GM19025 (cell line): ENCODE measurements around the gene PNP.
"Not testable (repeated sequence)": the region's sequence is repeated elsewhere in the genome, so short reads cannot be mapped to it uniquely, and the experiment has no call there.

Experiments
- ATAC-seq: cut with Tn5 transposase; IDR thresholded peaks from one replicate; pipeline ENCODE4 v1.9.1; 2021; ENCODE audit warnings: mild to moderate bottlenecking, low read depth, moderate library complexity; ENCODE audit not compliant: unreplicated experiment

Gene PNP

GRCh38 chr14:20489093-20489994 lies 20.1 kb downstream of the PNP start:
- ATAC-seq: peak; percentile 40

GRCh38 chr14:20490563-20490962 lies 21.4 kb downstream of the PNP start:
- ATAC-seq: no peak

GRCh38 chr14:20492486-20492885 lies 23.3 kb downstream of the PNP start:
- no peak for ATAC-seq

GRCh38 chr14:20493634-20494033 lies 24.4 kb downstream of the PNP start:
- ATAC-seq: no peak

- no peak for ATAC-seq
Measured at GRCh38 chr14:20494935-20495766, 25.9 kb downstream of the PNP start.

- no peak for ATAC-seq
Measured at GRCh38 chr14:20498622-20499021, 29.4 kb downstream of the PNP start.

GRCh38 chr14:20499108-20499507 lies 29.9 kb downstream of the PNP start:
- ATAC-seq: no peak

GRCh38 chr14:20499881-20500280 lies 30.7 kb downstream of the PNP start:
- ATAC-seq: no peak

- ATAC-seq: no peak
Measured at GRCh38 chr14:20501346-20501745, 32.1 kb downstream of the PNP start.

- no peak for ATAC-seq
Measured at GRCh38 chr14:20503898-20504297, 34.7 kb downstream of the PNP start.

GRCh38 chr14:20506276-20506675 lies 37.1 kb downstream of the PNP start:
- not testable (repeated sequence) for ATAC-seq

- not testable (repeated sequence) for ATAC-seq
Measured at GRCh38 chr14:20506752-20507151, 37.5 kb downstream of the PNP start.

GRCh38 chr14:20507537-20507936 lies 38.3 kb downstream of the PNP start:
- ATAC-seq: not testable (repeated sequence)

GRCh38 chr14:20508367-20508766 lies 39.2 kb downstream of the PNP start:
- ATAC-seq: no peak

- no peak for ATAC-seq
Measured at GRCh38 chr14:20512177-20512905, 43.1 kb downstream of the PNP start.

GRCh38 chr14:20515846-20516245 lies 46.6 kb downstream of the PNP start:
- no peak for ATAC-seq

GRCh38 chr14:20516921-20517320 lies 47.7 kb downstream of the PNP start:
- ATAC-seq: no peak

GRCh38 chr14:20522332-20522731 lies 53.1 kb downstream of the PNP start:
- ATAC-seq: no peak

- no peak for ATAC-seq
Measured at GRCh38 chr14:20524027-20524426, 54.8 kb downstream of the PNP start.
